Measurements from ENCODE around the gene DPH6.

The DPH6 gene

GRCh38 chr15:35481064-35481463, 64.9 kb downstream of the DPH6 start:
- Histone ChIP-seq H3K27ac (ENCODE audit: low read length) (no peak overlapping the region), H3K9ac (ENCODE audit: low read depth, low read length) (no peak overlapping the region), H3K9me3 (ENCODE audit: insufficient read depth, low read depth, low read length) (peaks cover under 1% of the 10 kb centered on the region; the same call in 1 of the 2 replicates), H3K36me3 (ENCODE audit: insufficient read depth, low read depth, low read length) (no peaks in the 10 kb centered on the region; the same call in 1 of the 2 replicates), H3K27me3 (ENCODE audit: insufficient read depth, low read length) (no peaks in the 10 kb centered on the region), H3K4me1 (ENCODE audit: insufficient read depth, low read length) (peaks cover 4% of the 10 kb centered on the region; the same call in 1 of the 2 replicates), H3K4me3 (ENCODE audit: low read length) (no peak overlapping the region)

DNA sequence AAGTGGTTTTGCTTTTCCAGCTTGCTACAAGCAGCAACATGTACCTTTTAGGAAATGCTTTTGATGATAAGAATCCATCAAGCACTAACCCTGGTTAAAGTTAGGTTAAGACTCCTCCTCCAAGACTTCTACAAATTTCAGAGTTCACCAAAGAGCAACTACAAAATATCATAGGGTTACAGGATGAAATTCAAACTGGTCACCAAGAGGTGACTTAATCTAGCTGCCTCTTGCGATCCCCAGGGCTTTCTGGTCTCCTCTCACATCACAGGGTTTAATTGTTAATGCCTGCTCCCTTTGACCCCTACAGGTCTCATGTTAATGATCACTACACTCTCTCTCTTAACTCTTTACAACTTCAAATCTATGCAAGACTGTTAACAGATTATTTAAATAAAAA, 66.5 kb downstream of the DPH6 start:
- no peaks in the 10 kb centered on the region for H3K9me3 ChIP-seq (ENCODE audit: insufficient read depth, low read depth, low read length)
- H3K36me3 ChIP-seq (ENCODE audit: insufficient read depth, low read depth, low read length) = no peaks in the 10 kb centered on the region
- no peak overlapping the region for H3K4me3 ChIP-seq (ENCODE audit: low read length)
- H3K27ac ChIP-seq (ENCODE audit: low read length) = no peak overlapping the region
- H3K4me1 ChIP-seq (ENCODE audit: insufficient read depth, low read length) = peaks cover 4% of the 10 kb centered on the region; the same call in 1 of the 2 replicates
- no peaks in the 10 kb centered on the region for H3K27me3 ChIP-seq (ENCODE audit: insufficient read depth, low read length)
- no peak overlapping the region for H3K9ac ChIP-seq (ENCODE audit: low read depth, low read length)

DNA sequence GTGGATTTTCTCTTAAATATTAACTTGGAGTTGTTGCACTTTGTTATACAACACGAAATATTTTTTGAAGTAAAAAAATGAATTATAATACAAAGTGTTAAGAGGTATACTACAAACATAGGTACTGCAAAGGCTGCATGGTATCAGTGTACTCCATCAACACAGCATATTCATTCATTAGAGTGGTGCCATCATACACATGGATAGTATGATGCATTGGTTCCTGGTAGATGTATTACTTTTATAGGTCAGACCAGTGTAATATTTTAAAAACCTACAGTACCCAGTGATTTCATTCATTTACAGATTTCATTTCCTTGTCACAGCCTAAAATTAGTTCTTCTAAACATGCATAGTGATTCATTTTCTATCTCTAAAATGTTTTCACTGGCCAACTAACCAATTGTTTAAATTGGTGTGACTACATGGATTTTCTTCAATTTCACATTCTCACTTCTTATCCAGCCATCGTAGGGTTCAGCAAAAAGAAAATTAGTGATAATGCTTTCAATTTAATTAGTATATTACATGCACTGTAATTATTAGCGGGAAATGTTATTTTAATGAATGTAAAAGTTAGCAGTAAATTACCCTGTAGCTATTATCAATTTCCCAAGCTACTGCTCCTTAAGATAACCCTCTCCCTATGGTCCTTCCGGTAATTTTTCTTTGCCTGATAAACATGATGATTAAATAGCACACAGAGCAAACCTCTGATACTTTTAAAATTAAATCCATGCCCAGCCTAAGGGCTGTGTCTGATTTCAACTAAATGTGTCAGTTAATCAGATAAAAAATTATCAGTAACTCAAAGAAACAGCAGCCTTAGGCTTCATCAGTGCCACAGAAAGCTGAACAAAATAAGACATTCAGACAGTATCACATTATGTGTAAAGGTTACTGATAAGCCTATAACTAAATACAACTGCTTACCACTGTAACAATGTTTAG, 68.4 kb downstream of the DPH6 start:
- no peak overlapping the region for H3K4me3 ChIP-seq (ENCODE audit: low read length)
- no peak overlapping the region for H3K27ac ChIP-seq (ENCODE audit: low read length)
- H3K36me3 ChIP-seq (ENCODE audit: insufficient read depth, low read depth, low read length) = no peaks in the 10 kb centered on the region
- no peaks in the 10 kb centered on the region for H3K27me3 ChIP-seq (ENCODE audit: insufficient read depth, low read length)
- no peaks in the 10 kb centered on the region for H3K9me3 ChIP-seq (ENCODE audit: insufficient read depth, low read depth, low read length)
- H3K4me1 ChIP-seq (ENCODE audit: insufficient read depth, low read length) = peaks cover 4% of the 10 kb centered on the region; the same call in 1 of the 2 replicates
- no peak overlapping the region for H3K9ac ChIP-seq (ENCODE audit: low read depth, low read length)

DNA sequence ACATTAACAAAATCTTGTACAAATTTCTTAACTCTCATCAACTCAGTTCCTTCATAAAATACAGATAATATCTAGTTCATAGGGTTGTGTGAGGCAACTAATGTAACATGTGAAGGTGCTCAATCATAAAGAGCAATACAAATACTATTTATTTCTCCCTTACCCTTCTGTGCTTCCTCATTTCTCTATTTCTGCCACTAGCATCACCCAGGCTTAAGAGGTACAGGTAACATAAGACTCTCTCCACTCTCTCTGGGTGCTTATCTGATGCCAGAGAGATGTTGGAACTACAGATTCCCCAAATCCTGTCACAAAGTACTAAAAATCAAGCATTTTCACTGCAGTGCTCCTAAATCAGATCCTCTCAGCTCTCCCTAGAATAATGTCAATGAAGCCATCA, 74.9 kb downstream of the DPH6 start:
- no peaks in the 10 kb centered on the region for H3K36me3 ChIP-seq (ENCODE audit: insufficient read depth, low read depth, low read length)
- H3K4me3 ChIP-seq (ENCODE audit: low read length) = no peak overlapping the region
- H3K9me3 ChIP-seq (ENCODE audit: insufficient read depth, low read depth, low read length) = no peaks in the 10 kb centered on the region
- H3K4me1 ChIP-seq (ENCODE audit: insufficient read depth, low read length) = no peaks in the 10 kb centered on the region
- no peak overlapping the region for H3K27ac ChIP-seq (ENCODE audit: low read length)
- H3K9ac ChIP-seq (ENCODE audit: low read depth, low read length) = no peak overlapping the region
- H3K27me3 ChIP-seq (ENCODE audit: insufficient read depth, low read length) = no peaks in the 10 kb centered on the region

- Histone ChIP-seq H3K9ac (ENCODE audit: low read depth, low read length) (no peak overlapping the region), H3K27ac (ENCODE audit: low read length) (no peak overlapping the region), H3K36me3 (ENCODE audit: insufficient read depth, low read depth, low read length) (no peaks in the 10 kb centered on the region), H3K27me3 (ENCODE audit: insufficient read depth, low read length) (no peaks in the 10 kb centered on the region), H3K4me1 (ENCODE audit: insufficient read depth, low read length) (no peaks in the 10 kb centered on the region), H3K9me3 (ENCODE audit: insufficient read depth, low read depth, low read length) (no peaks in the 10 kb centered on the region), H3K4me3 (ENCODE audit: low read length) (no peak overlapping the region)
These were observed 75.5 kb downstream of the DPH6 start for GRCh38 chr15:35470441-35470840.

GRCh38 chr15:35466476-35466875, 79.5 kb downstream of the DPH6 start:
- Histone ChIP-seq H3K4me3 (ENCODE audit: low read length) (no peak overlapping the region), H3K4me1 (ENCODE audit: insufficient read depth, low read length) (no peaks in the 10 kb centered on the region), H3K9me3 (ENCODE audit: insufficient read depth, low read depth, low read length) (no peaks in the 10 kb centered on the region), H3K36me3 (ENCODE audit: insufficient read depth, low read depth, low read length) (no peaks in the 10 kb centered on the region), H3K27me3 (ENCODE audit: insufficient read depth, low read length) (no peaks in the 10 kb centered on the region), H3K27ac (ENCODE audit: low read length) (no peak overlapping the region), H3K9ac (ENCODE audit: low read depth, low read length) (no peak overlapping the region)

- no peak overlapping the region for H3K4me3 ChIP-seq (ENCODE audit: low read length)
- no peaks in the 10 kb centered on the region for H3K4me1 ChIP-seq (ENCODE audit: insufficient read depth, low read length)
- H3K27me3 ChIP-seq (ENCODE audit: insufficient read depth, low read length) = no peaks in the 10 kb centered on the region
- no peaks in the 10 kb centered on the region for H3K36me3 ChIP-seq (ENCODE audit: insufficient read depth, low read depth, low read length)
- H3K9ac ChIP-seq (ENCODE audit: low read depth, low read length) = no peak overlapping the region
- no peaks in the 10 kb centered on the region for H3K9me3 ChIP-seq (ENCODE audit: insufficient read depth, low read depth, low read length)
- H3K27ac ChIP-seq (ENCODE audit: low read length) = no peak overlapping the region
These were observed 80.2 kb downstream of the DPH6 start for GRCh38 chr15:35465783-35466182.

DNA sequence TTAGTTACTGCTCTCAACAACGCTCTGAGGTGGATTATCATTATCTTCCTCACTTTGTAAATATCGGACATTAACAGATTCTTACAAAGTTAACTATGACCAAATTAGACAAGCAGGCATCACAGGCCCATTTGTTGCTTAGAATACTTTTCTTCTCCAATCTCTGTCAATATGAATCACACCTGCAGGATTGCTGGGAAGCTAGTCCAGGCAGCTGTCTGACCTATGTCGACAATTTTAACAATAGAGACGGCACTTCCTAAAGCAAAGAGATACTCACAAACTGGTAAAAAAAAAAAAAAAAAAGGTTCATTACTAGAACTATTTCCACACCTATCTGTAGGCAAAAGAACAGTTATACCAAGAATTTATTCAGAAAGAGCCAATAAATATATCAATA, 85.3 kb downstream of the DPH6 start:
- Histone ChIP-seq H3K9ac (ENCODE audit: low read depth, low read length) (no peak overlapping the region), H3K9me3 (ENCODE audit: insufficient read depth, low read depth, low read length) (no peaks in the 10 kb centered on the region), H3K36me3 (ENCODE audit: insufficient read depth, low read depth, low read length) (no peaks in the 10 kb centered on the region), H3K27ac (ENCODE audit: low read length) (no peak overlapping the region), H3K4me3 (ENCODE audit: low read length) (no peak overlapping the region), H3K27me3 (ENCODE audit: insufficient read depth, low read length) (no peaks in the 10 kb centered on the region), H3K4me1 (ENCODE audit: insufficient read depth, low read length) (no peaks in the 10 kb centered on the region)

DNA sequence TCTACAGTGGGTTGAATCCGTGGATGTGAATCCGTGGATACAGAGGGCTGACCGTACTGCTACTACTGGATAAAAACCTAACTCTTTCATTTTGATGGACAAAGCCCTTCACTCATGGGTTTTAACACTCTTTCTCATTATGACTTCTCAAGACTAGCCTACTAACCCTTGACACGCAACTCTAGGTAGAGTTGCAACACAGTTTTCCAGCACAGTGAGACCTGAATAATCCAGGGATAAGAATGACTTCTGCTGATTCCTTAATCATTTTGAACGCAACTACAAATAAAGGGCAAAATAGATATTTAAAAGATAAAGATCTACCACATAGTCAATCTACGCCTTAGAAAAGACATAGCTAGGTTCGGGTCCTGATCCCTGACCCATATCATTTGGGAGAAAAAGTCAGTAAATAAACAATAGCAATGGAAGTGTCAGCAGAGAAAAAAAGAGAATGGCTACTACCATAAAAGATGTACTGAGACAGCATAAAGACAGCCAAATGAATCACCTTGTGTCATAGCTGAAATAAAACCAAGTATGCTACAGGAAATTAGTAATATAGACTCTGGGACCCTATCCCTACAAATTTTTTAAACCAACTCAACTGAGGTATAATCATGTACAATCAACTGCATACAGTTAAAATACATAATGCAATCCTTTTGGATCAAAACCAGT, 87.6 kb downstream of the DPH6 start:
- no peaks in the 10 kb centered on the region for H3K9me3 ChIP-seq (ENCODE audit: insufficient read depth, low read depth, low read length)
- no peaks in the 10 kb centered on the region for H3K27me3 ChIP-seq (ENCODE audit: insufficient read depth, low read length)
- no peaks in the 10 kb centered on the region for H3K4me1 ChIP-seq (ENCODE audit: insufficient read depth, low read length)
- H3K27ac ChIP-seq (ENCODE audit: low read length) = no peak overlapping the region
- no peak overlapping the region for H3K4me3 ChIP-seq (ENCODE audit: low read length)
- no peak overlapping the region for H3K9ac ChIP-seq (ENCODE audit: low read depth, low read length)
- no peaks in the 10 kb centered on the region for H3K36me3 ChIP-seq (ENCODE audit: insufficient read depth, low read depth, low read length)

DNA sequence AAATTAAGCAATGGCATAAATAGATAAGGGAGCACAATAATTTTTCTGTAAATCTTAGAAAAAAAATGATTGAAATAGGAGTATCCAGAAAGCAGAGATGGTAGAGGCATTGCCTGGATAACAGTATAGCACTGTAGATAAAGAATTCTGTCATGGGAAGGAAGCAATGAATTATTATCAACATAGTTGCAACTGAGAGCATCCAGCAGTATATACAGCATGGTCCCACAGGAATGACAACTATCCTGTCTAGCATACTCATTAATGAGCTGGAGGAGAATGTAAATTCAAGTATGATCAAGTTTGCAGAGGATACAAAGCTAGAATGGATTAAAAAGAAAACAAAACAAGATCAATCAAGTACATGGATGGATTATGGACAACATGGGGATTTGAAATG, 90.8 kb downstream of the DPH6 start:
- no peak overlapping the region for H3K9ac ChIP-seq (ENCODE audit: low read depth, low read length)
- no peak overlapping the region for H3K27ac ChIP-seq (ENCODE audit: low read length)
- no peaks in the 10 kb centered on the region for H3K36me3 ChIP-seq (ENCODE audit: insufficient read depth, low read depth, low read length)
- no peaks in the 10 kb centered on the region for H3K9me3 ChIP-seq (ENCODE audit: insufficient read depth, low read depth, low read length)
- no peak overlapping the region for H3K4me3 ChIP-seq (ENCODE audit: low read length)
- no peaks in the 10 kb centered on the region for H3K4me1 ChIP-seq (ENCODE audit: insufficient read depth, low read length)
- no peaks in the 10 kb centered on the region for H3K27me3 ChIP-seq (ENCODE audit: insufficient read depth, low read length)

GRCh38 chr15:35450492-35450891, 95.5 kb downstream of the DPH6 start:
- Histone ChIP-seq H3K36me3 (ENCODE audit: insufficient read depth, low read depth, low read length) (no peaks in the 10 kb centered on the region), H3K9me3 (ENCODE audit: insufficient read depth, low read depth, low read length) (no peaks in the 10 kb centered on the region), H3K9ac (ENCODE audit: low read depth, low read length) (no peak overlapping the region), H3K4me1 (ENCODE audit: insufficient read depth, low read length) (no peaks in the 10 kb centered on the region), H3K4me3 (ENCODE audit: low read length) (no peak overlapping the region), H3K27me3 (ENCODE audit: insufficient read depth, low read length) (no peaks in the 10 kb centered on the region), H3K27ac (ENCODE audit: low read length) (no peak overlapping the region)

DNA sequence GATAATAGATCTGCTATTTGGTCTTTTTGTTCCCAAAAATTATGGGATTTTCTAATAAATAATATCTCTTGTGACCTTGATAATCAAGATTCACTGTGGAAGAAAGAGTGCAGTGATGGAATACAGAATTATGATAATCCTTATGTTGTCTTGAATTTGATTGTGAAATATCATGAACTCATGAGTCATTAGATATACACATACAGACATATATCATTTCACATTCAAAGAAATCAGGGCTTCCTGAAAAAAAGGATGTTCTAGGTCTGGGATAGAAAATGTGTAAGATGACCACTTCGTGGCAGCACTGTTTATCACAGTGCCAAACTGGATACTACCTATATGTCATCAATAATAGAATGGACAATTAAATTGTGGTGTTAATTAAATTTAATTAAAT, 97.7 kb downstream of the DPH6 start:
- Histone ChIP-seq H3K36me3 (ENCODE audit: insufficient read depth, low read depth, low read length) (no peaks in the 10 kb centered on the region), H3K27me3 (ENCODE audit: insufficient read depth, low read length) (no peaks in the 10 kb centered on the region), H3K9ac (ENCODE audit: low read depth, low read length) (no peak overlapping the region), H3K4me3 (ENCODE audit: low read length) (no peak overlapping the region), H3K27ac (ENCODE audit: low read length) (no peak overlapping the region), H3K4me1 (ENCODE audit: insufficient read depth, low read length) (peaks cover 6% of the 10 kb centered on the region; the same call in 1 of the 2 replicates), H3K9me3 (ENCODE audit: insufficient read depth, low read depth, low read length) (no peaks in the 10 kb centered on the region)
